Astrocyte (in vitro differentiated cells and primary cell): ENCODE results near the gene KCTD20.

ENCODE experiments used
- EZH2 ChIP-seq: IDR thresholded peaks from 2 replicates; pipeline ENCODE4 v1.6.1; 2012; ENCODE audit warnings: mild to moderate bottlenecking, low read length, inconsistent platforms; ENCODE audit not compliant: insufficient read depth
- TF ChIP-seq, protein P1 (sequence below): IDR thresholded peaks from 2 replicates; pipeline ENCODE4 v1.5.1; 2011; ENCODE audit warnings: low read depth, mild to moderate bottlenecking, inconsistent platforms, low read length, moderate library complexity; ENCODE audit not compliant: insufficient read depth

- no peak for TF ChIP-seq EZH2
- TF ChIP-seq, protein P1, sequence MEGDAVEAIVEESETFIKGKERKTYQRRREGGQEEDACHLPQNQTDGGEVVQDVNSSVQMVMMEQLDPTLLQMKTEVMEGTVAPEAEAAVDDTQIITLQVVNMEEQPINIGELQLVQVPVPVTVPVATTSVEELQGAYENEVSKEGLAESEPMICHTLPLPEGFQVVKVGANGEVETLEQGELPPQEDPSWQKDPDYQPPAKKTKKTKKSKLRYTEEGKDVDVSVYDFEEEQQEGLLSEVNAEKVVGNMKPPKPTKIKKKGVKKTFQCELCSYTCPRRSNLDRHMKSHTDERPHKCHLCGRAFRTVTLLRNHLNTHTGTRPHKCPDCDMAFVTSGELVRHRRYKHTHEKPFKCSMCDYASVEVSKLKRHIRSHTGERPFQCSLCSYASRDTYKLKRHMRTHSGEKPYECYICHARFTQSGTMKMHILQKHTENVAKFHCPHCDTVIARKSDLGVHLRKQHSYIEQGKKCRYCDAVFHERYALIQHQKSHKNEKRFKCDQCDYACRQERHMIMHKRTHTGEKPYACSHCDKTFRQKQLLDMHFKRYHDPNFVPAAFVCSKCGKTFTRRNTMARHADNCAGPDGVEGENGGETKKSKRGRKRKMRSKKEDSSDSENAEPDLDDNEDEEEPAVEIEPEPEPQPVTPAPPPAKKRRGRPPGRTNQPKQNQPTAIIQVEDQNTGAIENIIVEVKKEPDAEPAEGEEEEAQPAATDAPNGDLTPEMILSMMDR = no peak
Measured at GRCh38 chr6:36487698-36488097, 44.9 kb downstream of the KCTD20 start.
